ENCODE results near the gene ANKRD22.

Gene ANKRD22

DNA sequence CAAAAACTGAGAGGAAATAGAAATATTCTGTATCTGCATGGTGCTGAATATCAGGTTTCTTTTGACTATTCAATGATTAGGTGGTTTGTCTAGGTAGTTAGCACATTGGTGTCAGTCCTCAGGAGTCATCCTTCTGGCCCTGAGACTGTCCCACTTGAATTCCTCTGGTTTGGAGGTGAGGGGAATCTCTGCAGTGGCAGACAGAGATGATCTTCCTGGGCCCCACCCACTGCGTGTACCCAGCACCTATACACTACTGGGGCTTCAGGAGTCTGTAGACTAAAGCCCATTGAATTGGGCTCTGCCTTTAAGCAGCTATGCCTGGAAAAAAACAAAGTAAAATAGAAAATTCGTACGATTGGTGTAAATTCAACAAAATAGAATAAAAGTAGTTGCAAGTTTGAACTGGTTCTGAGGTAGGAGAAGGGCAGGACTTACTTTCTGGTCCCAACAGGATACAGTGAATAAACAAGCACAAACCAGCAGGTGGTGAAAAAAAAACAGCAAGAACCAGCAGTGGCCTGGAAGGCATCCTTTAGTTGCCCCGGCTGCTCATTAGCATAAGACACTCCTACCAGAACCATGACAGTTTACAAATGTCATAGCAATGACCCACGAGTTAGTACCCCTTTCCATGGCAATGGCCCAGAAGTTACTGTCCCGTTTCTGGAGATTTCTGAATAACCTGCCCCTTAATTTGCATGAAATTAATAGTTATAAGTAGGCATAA is 47.4 kb downstream of the ANKRD22 start:
- in situ Hi-C loops (cut with MboI; ENCODE audit: low sequenced_read_pairs), result no loop called here

DNA sequence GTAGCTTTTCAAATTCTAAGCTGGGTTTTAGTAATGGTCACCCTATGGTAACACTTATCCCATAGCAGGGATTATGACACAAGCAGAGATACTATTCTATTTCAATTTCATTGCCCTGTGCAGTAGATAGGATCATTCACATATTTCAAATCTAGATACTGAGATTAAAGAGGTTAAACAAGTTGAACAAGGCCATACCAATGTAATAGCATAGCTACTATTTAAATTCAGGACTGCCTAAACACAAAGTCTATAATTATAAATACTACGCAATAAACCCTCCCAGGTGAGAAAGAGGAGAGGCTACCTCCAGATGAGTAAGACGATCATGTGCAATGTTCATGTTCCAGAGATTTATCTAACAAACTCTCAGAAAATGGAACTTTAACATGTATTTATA is 48.0 kb downstream of the ANKRD22 start:
- in situ Hi-C loops (cut with MboI; ENCODE audit: low sequenced_read_pairs), result no loop called here

DNA sequence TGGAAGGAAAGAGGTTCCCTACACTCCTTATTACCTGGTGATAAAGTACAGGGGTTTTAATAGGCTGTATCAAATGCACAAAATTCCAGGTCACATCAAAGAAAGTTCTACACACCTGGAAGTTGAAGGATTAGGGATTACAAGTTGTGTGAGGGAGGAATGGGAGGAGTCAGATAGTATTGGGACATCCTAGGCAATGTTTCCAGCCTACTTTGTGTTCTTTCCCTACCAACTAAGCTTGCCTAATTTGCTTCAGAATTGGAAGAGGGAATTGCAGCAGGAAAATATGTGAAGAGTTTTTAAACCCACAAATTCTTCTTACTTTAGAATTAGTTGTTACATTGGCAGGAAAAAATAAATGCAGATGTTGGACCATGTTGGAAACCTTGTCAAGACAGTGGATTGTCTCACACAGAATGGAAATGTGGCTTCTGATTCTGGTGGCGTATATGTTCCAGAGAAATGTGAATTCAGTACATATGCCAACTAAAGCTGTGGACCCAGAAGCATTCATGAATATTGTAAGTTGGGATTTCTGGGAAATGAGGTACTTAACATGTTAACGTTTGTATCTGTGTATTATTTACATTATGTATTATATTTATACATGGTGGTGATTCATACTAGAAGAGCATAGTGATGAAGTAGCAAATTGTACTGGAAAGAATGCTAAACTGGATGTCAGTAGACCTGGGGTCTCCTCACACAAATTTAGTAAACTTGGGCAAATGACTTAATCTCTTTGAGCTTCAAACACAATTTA is 48.9 kb downstream of the ANKRD22 start, which contains the start of gene LIPM:
Gene LIPM (plus strand): TSS at position 208 of the 763 bp plus-strand sequence. CDS start 167 bp downstream, at position 375.
- in situ Hi-C loops (cut with MboI; ENCODE audit: low sequenced_read_pairs), result no loop called here

DNA sequence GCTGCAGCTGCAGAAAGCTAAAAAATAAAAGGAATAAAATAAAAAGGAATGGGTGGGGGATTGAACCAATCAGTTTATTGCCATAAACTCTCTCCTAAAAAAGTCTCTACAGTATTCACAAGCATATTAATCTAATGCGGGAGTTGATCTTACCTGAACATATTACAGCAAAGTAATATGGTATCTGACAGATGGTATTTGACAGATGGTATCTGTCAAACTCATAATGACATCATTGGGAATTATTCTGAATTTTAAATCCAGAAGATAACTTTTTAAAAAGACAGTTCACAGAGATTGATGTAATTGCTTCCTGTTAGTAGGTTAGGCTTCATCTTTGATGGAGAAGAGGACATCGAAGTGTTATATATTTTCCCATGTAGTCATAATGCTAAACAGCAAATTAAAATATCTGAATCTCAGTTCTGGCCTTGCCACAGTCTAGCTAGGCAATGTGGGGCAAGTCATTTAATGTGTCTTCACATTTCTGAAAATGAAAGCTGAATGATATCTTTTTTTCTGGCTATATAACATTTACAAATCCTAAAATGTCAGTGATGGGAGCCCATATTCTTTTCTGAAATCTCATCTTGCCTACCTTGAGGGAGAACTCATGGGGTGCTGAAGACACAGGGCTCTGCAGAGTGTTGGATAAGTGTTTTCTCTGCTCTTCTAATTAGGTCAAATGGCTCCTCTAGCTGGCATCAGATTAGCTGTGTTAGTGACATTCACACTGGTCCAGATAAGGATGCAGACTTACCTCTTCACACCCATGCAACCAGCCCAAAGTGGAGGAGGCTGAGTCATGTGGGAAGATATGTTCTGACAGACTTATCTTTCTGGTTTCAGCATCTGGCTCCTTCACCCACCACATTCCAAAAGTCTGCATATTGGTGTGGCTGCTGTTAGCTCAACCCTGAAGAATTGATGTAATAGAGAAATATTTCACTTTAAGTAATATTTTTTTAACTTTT is 51.2 kb downstream of the ANKRD22 start:
- in situ Hi-C loops (cut with MboI; ENCODE audit: low sequenced_read_pairs), result no loop called here

DNA sequence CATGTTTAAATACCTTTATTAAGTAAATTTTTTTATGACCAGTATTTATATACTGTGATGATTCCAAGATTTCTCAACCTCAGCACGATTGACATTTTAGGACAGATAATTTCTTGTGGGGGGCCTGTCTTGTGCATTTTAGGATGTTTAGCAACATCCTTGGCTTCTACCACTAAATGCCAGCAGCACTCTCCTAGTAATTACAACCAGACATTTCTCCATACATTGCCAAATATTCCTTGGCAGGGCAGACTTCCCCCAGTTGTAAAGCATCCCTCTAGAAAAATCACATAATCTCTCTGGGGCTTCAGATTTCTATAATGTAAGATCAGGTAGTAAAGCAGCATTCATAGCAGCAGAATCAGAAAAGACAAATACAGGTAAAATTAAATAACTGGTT is 56.9 kb downstream of the ANKRD22 start:
- in situ Hi-C loops (cut with MboI; ENCODE audit: low sequenced_read_pairs), result no loop called here

DNA sequence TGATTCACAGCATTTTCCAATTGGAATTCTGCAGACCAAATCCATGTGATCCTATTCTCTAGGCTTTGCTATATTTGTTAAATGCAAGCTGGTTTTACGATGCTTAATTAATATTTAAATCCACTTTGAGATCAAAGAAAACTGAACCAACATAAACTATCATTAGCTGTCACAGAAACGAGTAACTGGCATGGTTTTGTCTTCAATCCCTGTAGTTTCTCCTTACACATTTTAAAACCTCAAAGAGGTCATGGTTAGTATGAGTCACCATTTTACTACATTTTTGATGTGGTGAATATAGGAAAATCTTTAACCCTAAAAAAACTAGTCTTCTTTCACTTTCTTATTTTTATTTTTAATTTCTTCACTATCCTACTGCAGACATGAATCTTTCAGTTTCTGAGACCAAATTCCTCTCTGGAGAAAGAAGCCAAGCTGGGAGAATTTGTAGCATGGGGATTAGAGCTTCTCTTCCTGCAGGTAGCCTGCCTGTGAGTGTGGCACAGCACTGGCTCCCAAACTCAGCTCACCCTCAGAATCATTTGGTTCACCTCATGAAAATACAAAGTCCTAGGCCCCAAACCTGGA is 57.8 kb downstream of the ANKRD22 start:
- in situ Hi-C loops (cut with MboI; ENCODE audit: low sequenced_read_pairs), result no loop called here

DNA sequence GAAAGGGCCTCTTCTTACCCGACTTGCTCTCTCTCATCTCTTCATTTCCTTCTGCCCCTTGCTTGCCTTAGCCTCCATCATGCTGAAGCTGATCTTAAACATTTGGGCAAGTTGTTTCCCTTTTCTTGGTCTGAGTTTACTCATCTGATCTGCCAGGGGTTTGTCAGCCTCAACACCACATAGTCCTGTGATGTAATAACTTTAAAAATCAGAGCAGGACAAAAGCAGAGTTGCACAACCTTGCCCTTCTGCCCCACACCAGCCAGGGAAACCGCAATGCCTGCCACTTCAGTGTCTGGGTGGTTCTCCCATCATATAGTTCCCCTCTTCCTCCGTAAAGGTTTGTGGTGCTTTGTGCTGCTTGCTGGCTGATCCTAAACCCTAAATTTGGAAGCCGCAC is 59.0 kb downstream of the ANKRD22 start:
- in situ Hi-C loops (cut with MboI; ENCODE audit: low sequenced_read_pairs), result no loop called here

DNA sequence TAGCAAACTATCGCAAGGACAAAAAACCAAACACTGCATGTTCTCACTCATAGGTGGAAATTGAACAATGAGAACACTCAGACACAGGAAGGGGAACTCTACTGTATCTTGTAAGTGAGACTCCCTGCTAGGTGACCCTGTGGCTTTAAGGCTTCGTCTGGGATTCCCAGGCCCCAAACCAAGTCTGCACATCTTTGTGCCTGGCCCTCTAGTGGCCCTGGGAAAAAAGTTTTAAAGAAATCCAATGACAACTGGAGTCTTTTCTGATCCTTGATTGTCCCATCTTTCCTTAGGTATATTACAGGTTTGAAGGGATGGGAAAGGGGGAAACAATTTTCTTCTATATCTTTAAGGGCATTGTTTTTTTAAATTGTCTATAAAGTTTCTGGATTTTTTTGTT is 59.7 kb downstream of the ANKRD22 start:
- in situ Hi-C loops (cut with MboI; ENCODE audit: low sequenced_read_pairs), result no loop called here

DNA sequence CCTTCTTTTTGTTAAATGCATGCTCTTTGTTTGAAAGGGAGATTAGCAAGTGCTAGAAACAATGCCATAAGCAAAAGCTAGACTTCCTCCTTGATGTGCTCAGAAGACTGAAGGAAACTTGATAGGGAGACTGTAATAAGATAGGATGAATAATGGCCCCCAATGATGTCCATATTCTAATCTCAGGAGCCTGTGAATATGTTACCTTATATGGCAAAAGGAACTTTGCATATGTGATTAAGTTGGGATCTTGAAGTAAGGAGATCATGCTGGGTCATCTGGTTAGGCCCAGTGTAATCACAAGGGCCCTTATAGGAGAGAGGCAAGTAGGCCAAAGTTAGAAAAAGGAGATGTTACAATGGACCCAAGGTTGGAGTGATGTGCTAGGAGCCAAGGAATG is 62.7 kb downstream of the ANKRD22 start:
- in situ Hi-C loops (cut with MboI; ENCODE audit: low sequenced_read_pairs), result no loop called here

DNA sequence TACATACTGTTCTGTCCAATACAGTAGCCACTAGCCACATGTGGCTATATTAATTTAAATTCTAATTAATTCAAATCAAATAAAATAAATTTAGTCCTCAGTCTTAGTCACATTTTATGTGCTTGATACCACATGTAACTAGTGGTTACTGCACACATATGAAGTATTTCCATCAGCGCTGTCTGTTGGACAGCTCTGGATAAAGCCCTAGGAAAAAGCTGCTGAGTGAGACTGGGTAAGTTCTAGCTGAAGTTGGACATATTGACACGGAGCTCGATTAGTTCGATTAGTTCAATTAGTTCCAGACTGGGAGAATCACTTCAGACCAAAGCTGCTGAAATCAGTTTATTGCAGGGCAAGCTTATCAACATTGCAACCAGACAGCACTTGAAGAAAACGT is 64.2 kb downstream of the ANKRD22 start:
- in situ Hi-C loops (cut with MboI; ENCODE audit: low sequenced_read_pairs), result no loop called here

DNA sequence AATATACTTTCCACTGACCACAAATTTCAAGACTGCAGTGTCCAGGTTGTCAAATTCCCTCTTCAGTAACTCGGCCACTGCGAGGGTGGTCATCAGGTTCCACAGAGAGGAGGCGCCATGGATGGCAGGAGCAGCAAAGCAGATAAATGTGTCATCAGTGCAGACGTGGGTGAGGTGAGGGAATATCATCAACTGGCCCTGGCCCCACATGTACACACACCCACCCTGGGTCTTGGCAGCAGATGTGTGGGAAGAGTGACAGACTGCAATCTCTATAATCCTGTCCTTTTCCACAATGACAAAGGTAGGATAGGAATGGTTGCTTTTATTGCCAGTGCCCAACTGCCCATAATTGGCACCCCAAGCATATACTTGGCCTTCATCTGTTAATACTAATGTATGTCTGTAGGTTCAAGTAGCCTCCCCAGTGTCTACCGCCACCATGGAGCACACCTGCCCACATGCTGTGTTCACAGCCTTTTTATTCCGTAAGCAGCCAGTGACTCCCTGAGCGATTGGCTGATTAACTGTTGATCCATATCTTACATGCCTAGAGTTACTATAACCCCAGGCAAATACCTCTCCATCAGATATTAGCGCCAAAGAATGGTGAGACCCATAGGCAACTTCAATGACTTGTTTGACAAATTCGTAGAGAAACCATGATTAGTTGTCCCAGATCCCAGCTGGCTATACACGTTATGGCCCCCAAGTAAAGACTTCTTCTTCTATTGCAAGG is 65.4 kb downstream of the ANKRD22 start:
- in situ Hi-C loops (cut with MboI; ENCODE audit: low sequenced_read_pairs), result no loop called here

DNA sequence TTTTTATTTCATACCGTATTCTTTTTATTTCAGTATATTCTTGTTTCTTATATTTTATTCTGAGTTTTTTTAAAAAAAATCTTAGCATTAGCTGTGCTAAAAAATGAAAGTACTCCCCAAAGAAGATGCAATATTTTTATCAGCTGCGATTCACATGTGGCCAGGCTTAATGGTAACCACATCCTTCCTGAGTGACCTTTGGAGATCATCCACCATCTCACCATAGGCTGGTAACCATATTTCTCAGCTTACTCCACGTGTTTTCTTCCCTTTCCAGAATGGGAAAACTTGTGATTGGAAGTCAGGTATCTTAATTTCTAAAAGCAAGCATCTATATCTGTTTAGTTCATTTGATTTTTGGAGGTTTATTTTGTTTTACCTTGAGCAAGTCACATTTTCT is 67.9 kb downstream of the ANKRD22 start:
- in situ Hi-C loops (cut with MboI; ENCODE audit: low sequenced_read_pairs), result no loop called here

DNA sequence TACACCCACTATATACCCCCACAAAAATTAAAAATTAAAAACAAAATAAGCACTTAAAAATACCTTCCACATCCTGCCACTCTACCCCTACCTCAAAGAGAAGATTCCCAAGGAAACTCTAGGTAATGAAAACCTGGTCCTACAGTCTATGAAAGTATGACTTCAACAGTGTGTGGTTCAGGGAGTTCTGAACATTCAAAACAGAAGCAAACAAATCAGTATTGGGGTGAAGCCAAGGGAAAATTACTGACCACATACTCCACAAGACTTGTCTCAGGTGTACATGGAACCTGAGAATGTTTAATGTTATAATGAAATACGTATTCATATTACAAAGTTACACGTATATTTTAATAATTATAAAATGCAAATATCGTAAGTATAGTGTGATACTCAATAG is 69.4 kb downstream of the ANKRD22 start:
- in situ Hi-C loops (cut with MboI; ENCODE audit: low sequenced_read_pairs), result no loop called here

DNA sequence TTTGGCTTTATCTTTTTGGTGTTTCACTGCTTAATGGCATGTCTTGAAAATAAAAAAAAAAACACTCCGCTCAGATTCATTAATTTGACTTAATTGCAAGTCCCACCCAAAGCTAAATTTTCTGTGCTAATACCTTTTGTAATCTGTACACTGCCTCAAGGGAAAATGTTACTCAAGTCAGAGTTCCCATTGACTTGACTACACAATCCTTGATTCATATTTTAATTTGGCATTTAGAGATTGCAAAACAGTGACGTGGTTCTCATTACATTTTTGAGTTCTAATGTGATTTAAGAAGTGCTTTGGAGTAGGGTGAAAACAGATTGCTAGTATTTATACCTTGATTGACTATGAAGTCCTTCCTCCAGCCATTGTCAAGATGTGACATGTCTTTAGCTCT is 70.4 kb downstream of the ANKRD22 start:
- in situ Hi-C loops (cut with MboI; ENCODE audit: low sequenced_read_pairs), result no loop called here

Data from HL-60/S4 treated with retinoic acid at 250 ng/mL for 4 days and 3 days (cell line).